Ishikawa (cell line): Measurements from ENCODE around the gene SETBP1.

Source experiments
- CEBPB ChIP-seq: IDR thresholded peaks from 2 replicates; pipeline ENCODE4 v1.6.1; 2012
- CREB1 ChIP-seq: IDR thresholded peaks from 2 replicates; pipeline ENCODE4 v1.6.1; 2012; ENCODE audit warnings: low read depth
- EGR1 ChIP-seq: IDR thresholded peaks from 2 replicates; pipeline ENCODE4 v1.6.1; 2012
- EP300 ChIP-seq: IDR thresholded peaks from 2 replicates; pipeline ENCODE4 v1.6.1; 2012; ENCODE audit warnings: borderline replicate concordance
- FOXM1 ChIP-seq: IDR thresholded peaks from 2 replicates; pipeline ENCODE4 v1.6.1; 2012; ENCODE audit warnings: low read depth, borderline replicate concordance
- MAX ChIP-seq: IDR thresholded peaks from 2 replicates; pipeline ENCODE4 v1.6.1; 2012
- NFIC ChIP-seq: IDR thresholded peaks from 2 replicates; pipeline ENCODE4 v1.6.1; 2012
- RAD21 ChIP-seq: IDR thresholded peaks from 2 replicates; pipeline ENCODE4 v1.6.1; 2012; ENCODE audit warnings: low read depth
- TAF1 ChIP-seq: IDR thresholded peaks from 2 replicates; pipeline ENCODE4 v1.6.1; 2012; ENCODE audit warnings: low read depth, mild to moderate bottlenecking
- TCF12 ChIP-seq: IDR thresholded peaks from 2 replicates; pipeline ENCODE4 v1.6.1; 2012; ENCODE audit warnings: low read depth
- TEAD4 ChIP-seq: IDR thresholded peaks from 2 replicates; pipeline ENCODE4 v1.6.1; 2012
- YY1 ChIP-seq: IDR thresholded peaks from 2 replicates; pipeline ENCODE4 v1.6.1; 2012; ENCODE audit warnings: low read depth
- ZBTB7A ChIP-seq: IDR thresholded peaks from 2 replicates; pipeline ENCODE4 v1.6.1; 2012; ENCODE audit warnings: low read depth
- TF ChIP-seq, protein P1 (sequence below): IDR thresholded peaks from 2 replicates; pipeline ENCODE4 v1.6.1; 2012; ENCODE audit warnings: low read depth, mild to moderate bottlenecking
- TF ChIP-seq, protein P2 (sequence below): IDR thresholded peaks from 2 replicates; pipeline ENCODE4 v1.6.1; 2012

Gene SETBP1

DNA sequence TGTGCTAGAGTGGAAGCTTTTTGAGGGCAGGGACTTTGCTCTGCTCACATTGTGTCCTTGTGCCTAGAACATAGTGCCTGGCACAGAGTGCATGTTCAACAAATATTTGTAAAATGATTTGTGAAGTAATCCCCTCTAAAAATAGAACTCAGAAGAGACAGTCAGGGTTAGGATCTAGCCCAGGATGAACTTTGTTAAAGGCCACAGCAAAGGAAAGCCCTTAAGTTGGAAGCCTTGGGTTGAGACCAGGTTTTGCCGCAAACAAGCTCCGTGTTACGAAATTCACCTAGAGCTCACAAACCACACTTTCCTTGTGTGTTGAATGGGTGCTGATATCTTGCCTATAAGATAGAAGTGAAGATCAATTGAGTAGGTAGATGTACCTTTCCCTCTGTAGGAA lies 84.2 kb downstream of the SETBP1 start:
- TF ChIP-seq TAF1 = no peak
- no peak for TF ChIP-seq EP300
- no peak for TF ChIP-seq TCF12

DNA sequence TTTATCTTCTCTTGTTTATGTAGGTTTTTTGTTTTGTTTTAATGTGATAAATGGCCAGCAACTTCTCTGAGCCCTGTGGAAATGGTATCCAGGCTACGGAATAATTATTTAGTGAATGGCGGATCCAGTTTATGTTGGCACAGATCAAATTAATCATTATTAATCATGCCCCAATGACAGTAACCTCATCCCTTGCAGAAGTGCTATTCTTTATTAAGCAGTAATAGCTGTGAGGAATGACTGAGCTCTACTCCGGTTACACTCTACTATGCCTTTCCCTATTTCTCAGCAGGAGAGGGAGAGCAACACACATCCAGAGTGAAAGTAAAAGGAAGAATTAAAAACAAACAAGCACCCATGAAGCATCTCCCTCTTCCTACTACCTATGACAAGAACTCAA lies 84.8 kb downstream of the SETBP1 start:
- TF ChIP-seq EP300 = no peak
- no peak for TF ChIP-seq ZBTB7A
- TF ChIP-seq CREB1 = no peak
- no peak for TF ChIP-seq NFIC
- TF ChIP-seq EGR1 = no peak
- TF ChIP-seq YY1 = no peak
- TF ChIP-seq MAX = no peak
- TF ChIP-seq CEBPB = no peak
- TF ChIP-seq FOXM1 = no peak
- TF ChIP-seq, protein P1, sequence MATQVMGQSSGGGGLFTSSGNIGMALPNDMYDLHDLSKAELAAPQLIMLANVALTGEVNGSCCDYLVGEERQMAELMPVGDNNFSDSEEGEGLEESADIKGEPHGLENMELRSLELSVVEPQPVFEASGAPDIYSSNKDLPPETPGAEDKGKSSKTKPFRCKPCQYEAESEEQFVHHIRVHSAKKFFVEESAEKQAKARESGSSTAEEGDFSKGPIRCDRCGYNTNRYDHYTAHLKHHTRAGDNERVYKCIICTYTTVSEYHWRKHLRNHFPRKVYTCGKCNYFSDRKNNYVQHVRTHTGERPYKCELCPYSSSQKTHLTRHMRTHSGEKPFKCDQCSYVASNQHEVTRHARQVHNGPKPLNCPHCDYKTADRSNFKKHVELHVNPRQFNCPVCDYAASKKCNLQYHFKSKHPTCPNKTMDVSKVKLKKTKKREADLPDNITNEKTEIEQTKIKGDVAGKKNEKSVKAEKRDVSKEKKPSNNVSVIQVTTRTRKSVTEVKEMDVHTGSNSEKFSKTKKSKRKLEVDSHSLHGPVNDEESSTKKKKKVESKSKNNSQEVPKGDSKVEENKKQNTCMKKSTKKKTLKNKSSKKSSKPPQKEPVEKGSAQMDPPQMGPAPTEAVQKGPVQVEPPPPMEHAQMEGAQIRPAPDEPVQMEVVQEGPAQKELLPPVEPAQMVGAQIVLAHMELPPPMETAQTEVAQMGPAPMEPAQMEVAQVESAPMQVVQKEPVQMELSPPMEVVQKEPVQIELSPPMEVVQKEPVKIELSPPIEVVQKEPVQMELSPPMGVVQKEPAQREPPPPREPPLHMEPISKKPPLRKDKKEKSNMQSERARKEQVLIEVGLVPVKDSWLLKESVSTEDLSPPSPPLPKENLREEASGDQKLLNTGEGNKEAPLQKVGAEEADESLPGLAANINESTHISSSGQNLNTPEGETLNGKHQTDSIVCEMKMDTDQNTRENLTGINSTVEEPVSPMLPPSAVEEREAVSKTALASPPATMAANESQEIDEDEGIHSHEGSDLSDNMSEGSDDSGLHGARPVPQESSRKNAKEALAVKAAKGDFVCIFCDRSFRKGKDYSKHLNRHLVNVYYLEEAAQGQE = no peak
- TF ChIP-seq TCF12 = no peak
- TF ChIP-seq TAF1 = no peak
- no peak for TF ChIP-seq TEAD4
- TF ChIP-seq RAD21 = no peak

GRCh38 chr18:44766450-44766849 lies 85.8 kb downstream of the SETBP1 start:
- TF ChIP-seq TAF1 (no peak), CEBPB (peak; percentile 42; the same call in 1 of the 2 replicates)

DNA sequence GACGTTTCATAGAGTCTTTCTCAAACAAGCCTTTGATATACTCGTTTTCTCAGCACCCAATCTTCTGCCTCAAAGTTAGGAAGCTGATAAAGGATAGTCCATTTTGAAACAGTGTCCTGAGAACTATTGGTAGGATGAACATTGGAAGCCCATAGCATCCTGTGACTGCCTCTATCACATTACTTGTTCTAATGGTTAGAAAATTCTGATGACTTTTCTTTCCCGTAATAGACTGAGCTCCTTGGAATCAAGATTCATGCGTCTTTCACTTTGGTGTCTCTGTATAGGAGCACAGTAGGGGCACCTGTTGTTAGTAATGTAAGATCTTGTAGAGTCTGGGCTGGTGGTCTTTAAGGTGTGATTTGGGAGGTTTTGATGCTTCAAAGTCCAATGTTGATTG lies 87.1 kb downstream of the SETBP1 start:
- TF ChIP-seq RAD21 = no peak
- no peak for TF ChIP-seq TCF12
- no peak for TF ChIP-seq EGR1
- TF ChIP-seq, protein P2, sequence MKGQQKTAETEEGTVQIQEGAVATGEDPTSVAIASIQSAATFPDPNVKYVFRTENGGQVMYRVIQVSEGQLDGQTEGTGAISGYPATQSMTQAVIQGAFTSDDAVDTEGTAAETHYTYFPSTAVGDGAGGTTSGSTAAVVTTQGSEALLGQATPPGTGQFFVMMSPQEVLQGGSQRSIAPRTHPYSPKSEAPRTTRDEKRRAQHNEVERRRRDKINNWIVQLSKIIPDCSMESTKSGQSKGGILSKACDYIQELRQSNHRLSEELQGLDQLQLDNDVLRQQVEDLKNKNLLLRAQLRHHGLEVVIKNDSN = no peak
- no peak for TF ChIP-seq NFIC
- no peak for TF ChIP-seq CREB1
- no peak for TF ChIP-seq FOXM1
- TF ChIP-seq CEBPB = no peak

- TF ChIP-seq, protein P1 = no peak
- no peak for TF ChIP-seq TEAD4
- no peak for TF ChIP-seq RAD21
- no peak for TF ChIP-seq TAF1
- no peak for TF ChIP-seq FOXM1
- TF ChIP-seq CREB1 = no peak
- TF ChIP-seq, protein P2 = no peak
- TF ChIP-seq NFIC = no peak
- no peak for TF ChIP-seq MAX
- TF ChIP-seq EGR1 = no peak
- no peak for TF ChIP-seq TCF12
- TF ChIP-seq CEBPB = no peak
- no peak for TF ChIP-seq YY1
- no peak for TF ChIP-seq EP300
- TF ChIP-seq ZBTB7A = no peak
These were observed 90.0 kb downstream of the SETBP1 start for GRCh38 chr18:44770641-44771040.

GRCh38 chr18:44771572-44771955 lies 90.9 kb downstream of the SETBP1 start:
- TF ChIP-seq TCF12 (no peak), CREB1 (no peak), CEBPB (no peak), EP300 (no peak), NFIC (no peak)
- TF ChIP-seq, protein P2 = no peak
